Heart left ventricle (tissue), 13 donors: ENCODE data around the gene PTPMT1.

ENCODE experiments used
- POLR2A ChIP-seq, 2 donors: fragments of 450-650 bp; IDR thresholded peaks; one replicate each; pipeline ENCODE4 v1.6.1; 2017; ENCODE audit warnings: antibody characterized with exemption in 2 of 2, mild to moderate bottlenecking in 2 of 2, moderate library complexity in 2 of 2
- TF ChIP-seq, protein P1 (sequence below), 12 donors: fragments of 200-600 bp; sonication (generic) in 4 of 12; IDR thresholded peaks; one replicate each; pipeline versions ENCODE4 v1.5.0 to v1.8.0; 2018 to 2022; ENCODE audit warnings: antibody characterized with exemption in 12 of 12, mild to moderate bottlenecking in 5 of 12
- donor health status: ischemic (EF 13 %, LVEDD 7.1; RV severe dilation, severe dysfunction).
- donor health status: DM: no; HTN: yes; CAD: no.
- donor health status: DM: no; HTN: no; CAD: no.
- donor health status: ischemic (EF 25% LVEDD 6.9; RV normal size, moderate dysfunction).
- donor health status: ischemic (EF 25% LVEDD 5.7; RV mildly dilated, moderate dysfunction).
- donor health status: ischemic (EF 35%, LVEDD 5.7; RV mildly dilated, moderate dysfunction).
- donor health status: nonischemic (EF 11% LVEDD 7.7; RV severe dilation, severe dysfunction).
- donor health status: DM: yes; HTN: yes; CAD: no.
- donor health status: PGD.
- donor health status: ischemic (EF 29% LVEDD 5.4; RV normal size, mild dysfunction).
- donor health status: nonischemic (EF 23%, LVEDD 6.1; RV moderate dilation, normal function).

DNA sequence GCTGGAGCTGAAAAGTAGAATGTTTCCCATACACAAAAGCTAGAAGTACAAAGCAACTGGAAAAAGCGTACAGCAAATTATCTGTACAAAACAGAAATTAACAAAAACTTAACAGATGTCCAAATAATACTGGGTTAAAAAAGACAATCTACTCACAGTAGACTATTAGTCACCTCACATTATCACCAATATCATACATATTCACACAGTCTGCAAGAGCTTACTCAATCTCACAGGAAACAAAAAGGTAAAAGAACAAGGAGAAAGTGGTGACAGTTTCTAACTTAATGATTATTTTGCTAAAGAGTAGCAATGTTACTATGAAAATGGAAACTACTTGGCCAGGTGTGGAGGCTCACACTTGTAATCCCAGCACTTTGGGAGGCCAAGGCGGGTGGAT lies 24.3 kb upstream of the PTPMT1 start:
- TF ChIP-seq, protein P1, sequence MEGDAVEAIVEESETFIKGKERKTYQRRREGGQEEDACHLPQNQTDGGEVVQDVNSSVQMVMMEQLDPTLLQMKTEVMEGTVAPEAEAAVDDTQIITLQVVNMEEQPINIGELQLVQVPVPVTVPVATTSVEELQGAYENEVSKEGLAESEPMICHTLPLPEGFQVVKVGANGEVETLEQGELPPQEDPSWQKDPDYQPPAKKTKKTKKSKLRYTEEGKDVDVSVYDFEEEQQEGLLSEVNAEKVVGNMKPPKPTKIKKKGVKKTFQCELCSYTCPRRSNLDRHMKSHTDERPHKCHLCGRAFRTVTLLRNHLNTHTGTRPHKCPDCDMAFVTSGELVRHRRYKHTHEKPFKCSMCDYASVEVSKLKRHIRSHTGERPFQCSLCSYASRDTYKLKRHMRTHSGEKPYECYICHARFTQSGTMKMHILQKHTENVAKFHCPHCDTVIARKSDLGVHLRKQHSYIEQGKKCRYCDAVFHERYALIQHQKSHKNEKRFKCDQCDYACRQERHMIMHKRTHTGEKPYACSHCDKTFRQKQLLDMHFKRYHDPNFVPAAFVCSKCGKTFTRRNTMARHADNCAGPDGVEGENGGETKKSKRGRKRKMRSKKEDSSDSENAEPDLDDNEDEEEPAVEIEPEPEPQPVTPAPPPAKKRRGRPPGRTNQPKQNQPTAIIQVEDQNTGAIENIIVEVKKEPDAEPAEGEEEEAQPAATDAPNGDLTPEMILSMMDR (IDR thresholded peaks at IDR 0.05), result no peak
- TF ChIP-seq POLR2A (IDR thresholded peaks at IDR 0.05), result no peak
